PC-9 (cell line): Measurements from ENCODE around the gene CCDC88C. TPM values are rescaled to one million over a fixed set of nuclear protein-coding genes. Genes with fewer than 3 reads are reported as not detected.

Experiments
- BruUV-seq: library from RNA; stranded (reverse); fragments of 400-500 nt; replicated peaks from 2 replicates; lab custom pipeline; 2021; lab: Mats Ljungman, UMichigan
- CTCF ChIA-PET: fragments of 300-600 bp; sonication (Branson Sonifier 250); formaldehyde crosslinking; loops from one replicate; lab custom pipeline; 2022; ENCODE audit warnings: antibody characterized with exemption; lab: Charles Lee
- POLR2A ChIA-PET: fragments of 300-600 bp; sonication (Branson Sonifier 250); formaldehyde crosslinking; loops from one replicate; lab custom pipeline; 2022; ENCODE audit warnings: antibody characterized with exemption; ENCODE audit not compliant: unreplicated experiment; lab: Charles Lee
- DNase-seq, 2 experiments: peaks; one replicate each; pipeline versions ENCODE4 v3.0.0 to v3.0.0-alpha.2; 2015 to 2022; ENCODE audit warnings: mixed read lengths in 1 of 2
- H2AFZ ChIP-seq: fragments of 200-600 bp; sonication (generic); 2 replicates; pipeline ENCODE4 v1.8.1; 2017; ENCODE audit warnings: antibody characterized with exemption
- H3F3A ChIP-seq: fragments of 200-600 bp; sonication (generic); 2 replicates; pipeline ENCODE4 v1.8.1; 2017; ENCODE audit warnings: antibody characterized with exemption, mild to moderate bottlenecking, low read depth; ENCODE audit not compliant: insufficient read depth
- H3K27ac ChIP-seq: fragments of 200-600 bp; sonication (generic); 2 replicates; pipeline ENCODE4 v1.6.1; 2016; ENCODE audit warnings: mixed run types
- H3K27me3 ChIP-seq: fragments of 200-600 bp; sonication (generic); 2 replicates; pipeline ENCODE4 v1.6.1; 2016; ENCODE audit warnings: low read depth, mixed run types; ENCODE audit not compliant: insufficient read depth
- H3K36me3 ChIP-seq: fragments of 200-600 bp; sonication (generic); 2 replicates; pipeline ENCODE4 v1.6.1; 2016; ENCODE audit warnings: low read depth, mixed run types
- H3K4me1 ChIP-seq: fragments of 200-600 bp; sonication (generic); replicated peaks from 2 replicates; pipeline ENCODE4 v1.6.1; 2016; ENCODE audit warnings: mixed run types; ENCODE audit not compliant: insufficient read depth
- H3K4me2 ChIP-seq: fragments of 200-600 bp; sonication (generic); 2 replicates; pipeline ENCODE4 v1.6.1; 2017; ENCODE audit warnings: mixed run types
- H3K4me3 ChIP-seq: fragments of 200-600 bp; sonication (generic); 2 replicates; pipeline ENCODE4 v1.6.1; 2016; ENCODE audit warnings: mixed run types
- H3K79me2 ChIP-seq: fragments of 200-600 bp; sonication (generic); 2 replicates; pipeline ENCODE4 v1.6.1; 2017; ENCODE audit warnings: low read depth, mixed run types
- H3K9me2 ChIP-seq: fragments of 200-600 bp; sonication (generic); 2 replicates; pipeline ENCODE4 v1.8.1; 2017; ENCODE audit warnings: mild to moderate bottlenecking; ENCODE audit not compliant: insufficient read depth
- H3K9me3 ChIP-seq: fragments of 200-600 bp; sonication (generic); 2 replicates; pipeline ENCODE4 v1.8.1; 2016; ENCODE audit warnings: low read depth; ENCODE audit not compliant: insufficient read depth
- H4K20me1 ChIP-seq: fragments of 200-600 bp; sonication (generic); 2 replicates; pipeline ENCODE4 v1.8.1; 2017; ENCODE audit not compliant: insufficient read depth
- CTCF ChIP-seq: fragments of 200-600 bp; sonication (generic); conservative IDR thresholded peaks from 2 replicates; pipeline ENCODE4 v1.6.1; 2017; ENCODE audit warnings: mixed run types, antibody characterized with exemption, mild to moderate bottlenecking, moderate library complexity
- EZH2 ChIP-seq: fragments of 200-600 bp; sonication (generic); IDR thresholded peaks from 2 replicates; pipeline ENCODE4 v1.8.0; 2017; ENCODE audit warnings: antibody characterized with exemption, low read depth
- intact Hi-C: fragments of 100-400 bp; cut with micrococcal nuclease; formaldehyde crosslinking; loops from one replicate; pipeline ENCODE4 v1.10.0; 2022; ENCODE audit not compliant: unreplicated experiment
- total RNA-seq: library from RNA; stranded (reverse); gene quantifications from 2 replicates; pipeline ENCODE4 v1.2.3, GENCODE V29; 2021

The CCDC88C gene
- total RNA-seq, 1 experiment from 2014 or later, result 7.4 TPM

DNA sequence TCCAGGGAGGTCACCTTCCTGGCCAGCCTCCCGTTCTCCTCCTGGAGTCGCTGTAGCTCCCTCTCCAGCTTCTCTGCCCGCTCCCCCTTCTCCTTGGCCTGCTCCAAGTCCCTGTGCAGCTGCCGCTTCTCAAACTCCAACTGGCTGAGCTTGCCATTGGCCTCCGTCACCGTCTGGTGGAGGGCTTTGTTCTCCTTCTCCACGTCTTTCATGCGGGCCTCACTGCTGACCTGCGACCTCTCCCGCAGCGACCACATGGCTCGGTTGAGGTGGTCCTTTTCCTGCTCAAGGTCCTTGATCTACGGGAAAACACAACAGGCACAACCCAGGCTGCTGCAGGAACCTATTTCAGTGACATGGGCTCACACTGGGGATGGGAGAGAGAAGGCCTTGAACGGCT, 103.8 kb downstream of the CCDC88C start:
- intact Hi-C loops, result no loop called here
- CTCF ChIA-PET, result no interaction called here
- Histone ChIP-seq H3K79me2 (no peaks in the 10 kb centered on the region), H3K4me2 (no peak overlapping the region), H3F3A (no peaks in the 10 kb centered on the region), H3K27ac (no peak overlapping the region), H3K4me3 (no peak overlapping the region), H3K27me3 (no peaks in the 10 kb centered on the region), H3K4me1 (no peaks in the 10 kb centered on the region), H4K20me1 (no peaks in the 10 kb centered on the region), H3K36me3 (no peaks in the 10 kb centered on the region), H2AFZ (no peak overlapping the region), H3K9me2 (no peaks in the 10 kb centered on the region), H3K9me3 (no peaks in the 10 kb centered on the region)
- BruUV-seq, result no TSS peak
- POLR2A ChIA-PET, result no interaction called here
- DNase-seq, result no peak
- TF ChIP-seq CTCF, result no peak
- TF ChIP-seq EZH2, result no peak

DNA sequence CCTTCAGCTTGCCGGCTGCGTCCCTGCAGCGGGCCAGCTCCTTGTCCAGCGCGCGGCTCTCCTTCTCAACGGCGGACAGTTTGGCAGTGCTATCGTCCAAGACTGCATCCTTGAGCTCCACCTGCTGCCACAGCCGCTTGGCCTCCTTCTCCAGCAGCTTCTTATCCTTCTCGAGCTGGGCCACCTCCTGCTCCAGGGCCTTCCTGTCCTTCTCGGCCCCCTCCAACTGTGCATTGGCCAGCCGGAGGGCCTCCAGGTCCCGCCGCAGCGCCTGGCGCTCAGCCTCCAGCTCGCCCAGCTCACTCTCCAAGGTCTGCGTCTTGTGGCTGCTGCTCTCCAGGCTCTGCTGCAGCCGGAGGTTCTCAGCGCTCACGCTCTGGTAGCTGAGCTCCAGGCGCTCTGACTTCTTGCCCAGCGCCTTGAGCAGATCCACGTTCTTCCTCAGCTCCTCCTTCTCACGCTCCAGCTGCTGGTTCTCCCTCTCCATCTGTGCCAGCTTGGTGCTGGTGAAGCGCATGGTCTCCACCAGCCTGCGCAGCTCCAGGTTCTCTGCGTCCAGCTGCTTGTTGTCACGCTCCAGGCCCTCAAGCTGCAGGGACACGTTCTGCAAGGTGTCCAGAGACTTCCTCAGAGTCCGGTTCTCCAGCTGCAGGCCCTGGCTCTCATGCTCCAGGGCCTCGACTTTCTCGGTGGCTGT, 104.3 kb downstream of the CCDC88C start:
- POLR2A ChIA-PET, result no interaction called here

GRCh38 chr14:91311284-91311662, 106.3 kb downstream of the CCDC88C start:
- H3K79me2 ChIP-seq, result no peaks in the 10 kb centered on the region
- H3K4me1 ChIP-seq, result no peaks in the 10 kb centered on the region
- CTCF ChIA-PET, result no interaction called here
- no peak for DNase-seq
- BruUV-seq, result no TSS peak
- POLR2A ChIA-PET, result no interaction called here
- no peaks in the 10 kb centered on the region for H3K9me3 ChIP-seq
- H3K4me2 ChIP-seq, result no peak overlapping the region
- no peaks in the 10 kb centered on the region for H3K36me3 ChIP-seq
- H3K9me2 ChIP-seq, result no peaks in the 10 kb centered on the region
- TF ChIP-seq CTCF, result no peak
- TF ChIP-seq EZH2, result no peak
- no peak overlapping the region for H2AFZ ChIP-seq
- no peak overlapping the region for H3K4me3 ChIP-seq
- H3F3A ChIP-seq, result no peaks in the 10 kb centered on the region
- H3K27ac ChIP-seq, result no peak overlapping the region
- intact Hi-C loops, result no loop called here
- no peaks in the 10 kb centered on the region for H3K27me3 ChIP-seq
- H4K20me1 ChIP-seq, result no peaks in the 10 kb centered on the region

More for the DNA sequence above, 104.3 kb downstream of the CCDC88C start:
- H3K36me3 ChIP-seq, result no peaks in the 10 kb centered on the region
- intact Hi-C loops, result no loop called here
- no peak overlapping the region for H3K27ac ChIP-seq
- H3K9me3 ChIP-seq, result no peaks in the 10 kb centered on the region
- BruUV-seq, result no TSS peak
- CTCF ChIA-PET, result no interaction called here
- TF ChIP-seq CTCF (no peak), EZH2 (no peak)
- H2AFZ ChIP-seq, result no peak overlapping the region
- H3K79me2 ChIP-seq, result no peaks in the 10 kb centered on the region
- no peaks in the 10 kb centered on the region for H3K27me3 ChIP-seq
- no peak for DNase-seq
- H3K4me1 ChIP-seq, result no peaks in the 10 kb centered on the region
- no peak overlapping the region for H3K4me2 ChIP-seq
- H3K4me3 ChIP-seq, result no peak overlapping the region
- H3K9me2 ChIP-seq, result no peaks in the 10 kb centered on the region
- H3F3A ChIP-seq, result no peaks in the 10 kb centered on the region
- no peaks in the 10 kb centered on the region for H4K20me1 ChIP-seq
